ENCODE data around the gene KRTAP5-4. TPM values are rescaled to one million over a fixed set of nuclear protein-coding genes. Genes with fewer than 3 reads are reported as not detected.
A peak's percentile ranks its signal among the peaks of the same experiment; 100 is the strongest.
"Not testable (repeated sequence)": the region's sequence is repeated elsewhere in the genome, so short reads cannot be mapped to it uniquely, and the experiment has no call there.

Gene KRTAP5-4
- total RNA-seq (not detected), polyA plus RNA-seq (not detected), total RNA-seq (not detected)

GRCh38 chr11:1622086-1622485 lies at the start of gene KRTAP5-4:
Gene KRTAP5-4 (minus strand): TSS chr11:1622138. CDS start chr11:1622093, 45 bp downstream.
- no peak within 1 kb of the TSS for H3K4me3 ChIP-seq (ENCODE audit: low read length)
- Mint-ChIP-seq H3K27me3 (peaks cover 0 to 26% (median 10%) of the 10 kb centered on the region in 5 donors), H3K4me1 (peaks cover 0 to 5% (median 4%) of the 10 kb centered on the region in 7 donors), H3K27ac (no peak within 1 kb of the TSS), H3K9me3 (peaks cover 0 to 2% (median 0%) of the 10 kb centered on the region in 11 donors), H3K36me3 (no peaks in the 10 kb centered on the region), H3K4me3 (no peak within 1 kb of the TSS)
- ChIA-PET POLR2A (no interaction called here), CTCF (no interaction called here)
- no peaks in the 10 kb centered on the region for H3K4me1 ChIP-seq (ENCODE audit: control insufficient read depth in 2 of 2, insufficient read depth in 2 of 2, low read length in 2 of 2)
- intact Hi-C loops (cut with micrococcal nuclease), result no loop called here
- no peak for DNase-seq
- H3K27me3 ChIP-seq (ENCODE audit: control insufficient read depth in 2 of 2, insufficient read depth in 2 of 2, low read length in 2 of 2), result no peaks in the 10 kb centered on the region
- H3K27ac ChIP-seq (ENCODE audit: low read depth, low read length), result no peak within 1 kb of the TSS
- no peak for ATAC-seq
- no peaks in the 10 kb centered on the region for H3K9me3 ChIP-seq (ENCODE audit: control insufficient read depth in 2 of 3, low read length in 3 of 3)
- no peaks in the 10 kb centered on the region for H3K36me3 ChIP-seq (ENCODE audit: control insufficient read depth in 2 of 3, insufficient read depth in 3 of 3, low read length in 3 of 3)

- DNase-seq, result no peak
- H3K27ac Mint-ChIP-seq, result no peak overlapping the region
- H3K27me3 ChIP-seq (ENCODE audit: control insufficient read depth in 2 of 2, insufficient read depth in 2 of 2, low read length in 2 of 2), result no peaks in the 10 kb centered on the region
- ChIA-PET POLR2A (no interaction called here), CTCF (interaction anchor here (0.6 kb wide), 1 partner anchor 240 kb away, joined by 3 read pairs; no protein-coding TSS in a partner anchor)
- no peak overlapping the region for H3K4me3 Mint-ChIP-seq
- no peaks in the 10 kb centered on the region for H3K36me3 ChIP-seq (ENCODE audit: control insufficient read depth in 2 of 3, insufficient read depth in 3 of 3, low read length in 3 of 3)
- H3K4me1 ChIP-seq (ENCODE audit: control insufficient read depth in 2 of 2, insufficient read depth in 2 of 2, low read length in 2 of 2), result no peaks in the 10 kb centered on the region
- H3K36me3 Mint-ChIP-seq, result no peaks in the 10 kb centered on the region
- H3K4me1 Mint-ChIP-seq, result no peaks in the 10 kb centered on the region
- no peaks in the 10 kb centered on the region for H3K9me3 ChIP-seq (ENCODE audit: control insufficient read depth in 2 of 3, low read length in 3 of 3)
- H3K9me3 Mint-ChIP-seq, result no peaks in the 10 kb centered on the region
- H3K4me3 ChIP-seq (ENCODE audit: low read length), result no peak overlapping the region
- ATAC-seq, result no peak
- H3K27ac ChIP-seq (ENCODE audit: low read depth, low read length), result no peak overlapping the region
- intact Hi-C loops (cut with micrococcal nuclease), result no loop called here
- peaks cover 18 to 44% (median 42%) of the 10 kb centered on the region in 5 donors for H3K27me3 Mint-ChIP-seq
These were observed 49.7 kb upstream of the KRTAP5-4 start for GRCh38 chr11:1671658-1672057.

- H3K4me1 Mint-ChIP-seq, result no peaks in the 10 kb centered on the region
- H3K27ac Mint-ChIP-seq, result peak overlapping the region in 1 of 9 donors; percentile 19
- POLR2A ChIA-PET, result no interaction called here
- DNase-seq, result peak in 1 of 9 donors; percentile 18
- Histone ChIP-seq H3K9me3 (ENCODE audit: control insufficient read depth in 2 of 3, low read length in 3 of 3) (no peaks in the 10 kb centered on the region), H3K27ac (ENCODE audit: low read depth, low read length) (no peak overlapping the region), H3K4me3 (ENCODE audit: low read length) (no peak overlapping the region), H3K27me3 (ENCODE audit: control insufficient read depth in 2 of 2, insufficient read depth in 2 of 2, low read length in 2 of 2) (no peaks in the 10 kb centered on the region), H3K36me3 (ENCODE audit: control insufficient read depth in 2 of 3, insufficient read depth in 3 of 3, low read length in 3 of 3) (no peaks in the 10 kb centered on the region), H3K4me1 (ENCODE audit: control insufficient read depth in 2 of 2, insufficient read depth in 2 of 2, low read length in 2 of 2) (no peaks in the 10 kb centered on the region)
- H3K9me3 Mint-ChIP-seq, result no peaks in the 10 kb centered on the region
- no peak overlapping the region for H3K4me3 Mint-ChIP-seq
- CTCF ChIA-PET, result interaction anchor here (0.6 kb wide), 1 partner anchor 241 kb away, joined by 3 read pairs; no protein-coding TSS in a partner anchor
- no peaks in the 10 kb centered on the region for H3K36me3 Mint-ChIP-seq
- peaks cover 17 to 40% (median 40%) of the 10 kb centered on the region in 5 donors for H3K27me3 Mint-ChIP-seq
- intact Hi-C loops (cut with micrococcal nuclease), result no loop called here
- ATAC-seq, result no peak
These were observed 49.0 kb upstream of the KRTAP5-4 start for GRCh38 chr11:1670905-1671371.

GRCh38 chr11:1670457-1670856 lies 48.5 kb upstream of the KRTAP5-4 start:
- ATAC-seq; H3K4me1 ChIP-seq (ENCODE audit: control insufficient read depth in 2 of 2, insufficient read depth in 2 of 2, low read length in 2 of 2); intact Hi-C loops (cut with micrococcal nuclease); H3K4me3 ChIP-seq (ENCODE audit: low read length); H3K27ac ChIP-seq (ENCODE audit: low read depth, low read length); DNase-seq; H3K4me3 Mint-ChIP-seq; CTCF ChIA-PET; POLR2A ChIA-PET; H3K27me3 ChIP-seq (ENCODE audit: control insufficient read depth in 2 of 2, insufficient read depth in 2 of 2, low read length in 2 of 2); H3K36me3 ChIP-seq (ENCODE audit: control insufficient read depth in 2 of 3, insufficient read depth in 3 of 3, low read length in 3 of 3); H3K36me3 Mint-ChIP-seq; H3K4me1 Mint-ChIP-seq; H3K9me3 Mint-ChIP-seq; H3K9me3 ChIP-seq (ENCODE audit: control insufficient read depth in 2 of 3, low read length in 3 of 3): not testable (repeated sequence)
- Mint-ChIP-seq H3K27me3 (peaks cover 17 to 36% (median 36%) of the 10 kb centered on the region in 5 donors), H3K27ac (peak overlapping the region in 1 of 9 donors; percentile 60)

GRCh38 chr11:1669546-1670218 lies 47.7 kb upstream of the KRTAP5-4 start:
- Mint-ChIP-seq H3K4me3 (no peak overlapping the region), H3K9me3 (no peaks in the 10 kb centered on the region), H3K4me1 (no peaks in the 10 kb centered on the region), H3K36me3 (no peaks in the 10 kb centered on the region), H3K27ac (peak overlapping the region in 1 of 9 donors; percentile 60), H3K27me3 (peaks cover 17 to 32% (median 30%) of the 10 kb centered on the region in 5 donors)
- H3K27ac ChIP-seq (ENCODE audit: low read depth, low read length), result no peak overlapping the region
- ATAC-seq (no peak), DNase-seq (peak in 1 of 9 donors; percentile 8)
- H3K27me3 ChIP-seq (ENCODE audit: control insufficient read depth in 2 of 2, insufficient read depth in 2 of 2, low read length in 2 of 2), result no peaks in the 10 kb centered on the region
- no peaks in the 10 kb centered on the region for H3K9me3 ChIP-seq (ENCODE audit: control insufficient read depth in 2 of 3, low read length in 3 of 3)
- intact Hi-C loops (cut with micrococcal nuclease), result no loop called here
- CTCF ChIA-PET, result no interaction called here
- H3K4me1 ChIP-seq (ENCODE audit: control insufficient read depth in 2 of 2, insufficient read depth in 2 of 2, low read length in 2 of 2), result no peaks in the 10 kb centered on the region
- no peak overlapping the region for H3K4me3 ChIP-seq (ENCODE audit: low read length)
- POLR2A ChIA-PET, result no interaction called here
- H3K36me3 ChIP-seq (ENCODE audit: control insufficient read depth in 2 of 3, insufficient read depth in 3 of 3, low read length in 3 of 3), result no peaks in the 10 kb centered on the region

- H3K4me3 Mint-ChIP-seq, result no peak overlapping the region
These were observed 47.1 kb upstream of the KRTAP5-4 start for GRCh38 chr11:1668911-1669473.

More at GRCh38 chr11:1668911-1669473, 47.1 kb upstream of the KRTAP5-4 start:
- ATAC-seq (no peak), DNase-seq (no peak)
- Mint-ChIP-seq H3K27me3 (peaks cover 17 to 29% (median 26%) of the 10 kb centered on the region in 5 donors), H3K4me1 (no peaks in the 10 kb centered on the region), H3K27ac (no peak overlapping the region), H3K9me3 (no peaks in the 10 kb centered on the region), H3K36me3 (no peaks in the 10 kb centered on the region)
- no peaks in the 10 kb centered on the region for H3K36me3 ChIP-seq (ENCODE audit: control insufficient read depth in 2 of 3, insufficient read depth in 3 of 3, low read length in 3 of 3)
- no peak overlapping the region for H3K27ac ChIP-seq (ENCODE audit: low read depth, low read length)
- H3K27me3 ChIP-seq (ENCODE audit: control insufficient read depth in 2 of 2, insufficient read depth in 2 of 2, low read length in 2 of 2), result no peaks in the 10 kb centered on the region
- no peak overlapping the region for H3K4me3 ChIP-seq (ENCODE audit: low read length)
- H3K9me3 ChIP-seq (ENCODE audit: control insufficient read depth in 2 of 3, low read length in 3 of 3), result no peaks in the 10 kb centered on the region
- CTCF ChIA-PET, result interaction anchor here (0.7 kb wide), 1 partner anchor 23 kb away, joined by 3 read pairs; no protein-coding TSS in a partner anchor
- POLR2A ChIA-PET, result no interaction called here
- no peaks in the 10 kb centered on the region for H3K4me1 ChIP-seq (ENCODE audit: control insufficient read depth in 2 of 2, insufficient read depth in 2 of 2, low read length in 2 of 2)
- intact Hi-C loops (cut with micrococcal nuclease), result no loop called here
